ENCODE data around the gene CDH5.

The CDH5 gene

GRCh38 chr16:66397736-66398433, 31.4 kb downstream of the CDH5 start:
- ChIA-PET POLR2A (ENCODE audit: low non-redundant PET) (no interaction called here), CTCF (no interaction called here)
- no peak for DNase-seq (ENCODE audit: low spot score)
- TF ChIP-seq CTCF (conservative IDR thresholded peaks at IDR 0.05; ENCODE audit: low read depth): no peak
- no peak overlapping the region for H3K27ac ChIP-seq

GRCh38 chr16:66399031-66399430, 32.5 kb downstream of the CDH5 start:
- no peak for DNase-seq (ENCODE audit: low spot score)
- TF ChIP-seq CTCF (conservative IDR thresholded peaks at IDR 0.05; ENCODE audit: low read depth): no peak
- ChIA-PET CTCF (no interaction called here), POLR2A (ENCODE audit: low non-redundant PET) (no interaction called here)
- H3K27ac ChIP-seq: no peak overlapping the region

GRCh38 chr16:66399930-66400329, 33.4 kb downstream of the CDH5 start:
- H3K27ac ChIP-seq: no peak overlapping the region
- ChIA-PET POLR2A (ENCODE audit: low non-redundant PET) (no interaction called here), CTCF (no interaction called here)
- no peak for DNase-seq (ENCODE audit: low spot score)
- no peak for TF ChIP-seq CTCF (conservative IDR thresholded peaks at IDR 0.05; ENCODE audit: low read depth)

GRCh38 chr16:66400503-66401380, 34.3 kb downstream of the CDH5 start:
- TF ChIP-seq CTCF (conservative IDR thresholded peaks at IDR 0.05; ENCODE audit: low read depth): no peak
- POLR2A ChIA-PET (ENCODE audit: low non-redundant PET): no interaction called here
- H3K27ac ChIP-seq: no peak overlapping the region
- DNase-seq (ENCODE audit: low spot score): no peak
- CTCF ChIA-PET: no interaction called here

GRCh38 chr16:66401610-66402009, 35.1 kb downstream of the CDH5 start:
- no peak for DNase-seq (ENCODE audit: low spot score)
- TF ChIP-seq CTCF (conservative IDR thresholded peaks at IDR 0.05; ENCODE audit: low read depth): no peak
- ChIA-PET POLR2A (ENCODE audit: low non-redundant PET) (no interaction called here), CTCF (no interaction called here)
- H3K27ac ChIP-seq: no peak overlapping the region

- POLR2A ChIA-PET (ENCODE audit: low non-redundant PET): no interaction called here
- TF ChIP-seq CTCF (conservative IDR thresholded peaks at IDR 0.05; ENCODE audit: low read depth): no peak
- CTCF ChIA-PET: no interaction called here
- DNase-seq (ENCODE audit: low spot score): no peak
- no peak overlapping the region for H3K27ac ChIP-seq
Observed at GRCh38 chr16:66402166-66402565, 35.7 kb downstream of the CDH5 start.
